ENCODE results near the gene GLT1D1. TPM values are rescaled to one million over a fixed set of nuclear protein-coding genes. Genes with fewer than 3 reads are reported as not detected.

Gene GLT1D1
- total and polyA plus RNA-seq, 2 of the 8 experiments (the other 6 are each of a cell fraction or from before 2014, with no cell fraction given) = 1.5 to 3.6 TPM

DNA sequence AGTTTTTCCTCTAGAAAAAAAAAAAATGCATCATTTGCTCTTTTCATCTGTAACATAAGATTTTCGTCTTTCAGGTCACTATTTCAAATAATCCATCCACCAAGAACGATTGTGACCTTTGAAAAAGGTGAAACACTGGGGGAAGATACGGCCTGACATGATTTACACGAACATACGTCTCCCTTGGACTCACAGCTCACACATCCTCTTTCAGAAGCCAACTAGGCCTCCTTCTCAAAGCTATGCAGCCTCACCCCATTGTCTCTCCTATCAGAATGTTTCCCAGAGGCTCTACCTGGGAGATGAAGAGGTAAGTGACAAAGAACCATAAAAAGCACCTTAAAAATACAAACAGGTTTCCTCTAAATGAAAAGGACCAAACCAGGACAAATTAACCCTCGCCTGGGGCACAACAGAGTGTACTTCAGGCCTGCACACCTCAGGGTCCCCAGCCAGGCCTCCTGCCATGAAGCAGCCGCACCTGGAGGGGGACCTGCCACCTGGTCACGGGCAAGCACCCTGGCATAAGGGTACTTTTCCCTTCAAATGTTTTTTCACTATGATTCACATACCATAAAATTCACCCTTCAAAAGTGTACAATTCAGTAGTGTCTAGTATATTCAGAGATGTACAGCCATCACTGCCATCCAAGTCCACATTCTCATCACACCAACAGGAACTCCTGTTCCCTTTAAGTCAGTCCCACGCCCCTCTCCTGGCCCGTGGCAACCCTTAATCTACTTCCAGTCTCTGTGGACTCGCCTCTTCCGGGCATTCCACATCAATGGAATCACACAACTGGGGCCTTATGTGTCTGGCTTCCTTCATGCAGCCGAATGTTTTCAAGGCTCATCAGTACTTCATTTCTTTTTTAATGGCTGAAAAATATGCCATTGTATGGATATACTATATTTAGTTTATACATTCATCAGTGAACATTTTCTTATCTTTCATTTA lies 34.9 kb upstream of the GLT1D1 start:
- ChIA-PET POLR2A (ENCODE audit: partially characterized antibody) (interaction anchor here (0.5 to 0.9 kb wide), 3 partner anchors 33 to 1097 kb away, joined by 3 to 8 read pairs (median 4); no protein-coding TSS in a partner anchor), CTCF (ENCODE audit: partially characterized antibody) (interaction anchor here (0.6 kb wide), 1 partner anchor 460 kb away, joined by 4 read pairs; no protein-coding TSS in a partner anchor)
- Histone ChIP-seq H3K14ac (ENCODE audit: insufficient read length) (no peak overlapping the region), H2AK5ac (ENCODE audit: low read depth, low read length) (no peak overlapping the region), H2BK20ac (ENCODE audit: low read length) (no peak overlapping the region), H4K91ac (replicated peaks; ENCODE audit: insufficient read length, low read length) (no peak overlapping the region), H3K4ac (replicated peaks; ENCODE audit: insufficient read length, low read depth, low read length) (no peak overlapping the region), H3K27me3 (replicated peaks in 1 of 4; ENCODE audit: control insufficient read depth in 3 of 4, extremely low read depth in 1 of 4, insufficient read depth in 3 of 4, low read length in 3 of 4) (no peaks in the 10 kb centered on the region), H3K9ac (replicated peaks in 1 of 4; ENCODE audit: extremely low read depth in 1 of 4, low read depth in 3 of 4, low read length in 3 of 4) (no peak overlapping the region), H3K4me2 (ENCODE audit: insufficient read depth in 1 of 2, low read depth in 2 of 2, low read length in 2 of 2) (no peak overlapping the region), H4K5ac (ENCODE audit: insufficient read length, low read depth, low read length) (no peak overlapping the region), H3K79me2 (ENCODE audit: control insufficient read depth in 1 of 2, insufficient read depth in 2 of 2, low read length in 2 of 2) (peaks cover 30 to 97% of the 10 kb centered on the region in 2 experiments), H2BK12ac (ENCODE audit: low read depth, low read length) (no peak overlapping the region), H3K27ac (ENCODE audit: low read depth, low read length) (no peak overlapping the region), H2BK15ac (ENCODE audit: low read length) (no peak overlapping the region), H3K36me3 (ENCODE audit: control insufficient read depth in 2 of 4, insufficient read depth in 4 of 4, low read length in 3 of 4) (peaks cover 0 to 22% (median 5%) of the 10 kb centered on the region in 4 experiments; a peak in 4 of 8 replicates), H3K79me1 (ENCODE audit: low read depth, low read length) (peaks cover 17% of the 10 kb centered on the region), H3K23me2 (ENCODE audit: low read depth, low read length) (peaks cover 4% of the 10 kb centered on the region; the same call in 1 of the 2 replicates), H2AFZ (ENCODE audit: low read length) (no peak overlapping the region), H3K4me1 (replicated peaks in 1 of 4; ENCODE audit: control insufficient read depth in 3 of 4, insufficient read depth in 4 of 4, low read length in 3 of 4) (peaks cover 7 to 27% (median 12%) of the 10 kb centered on the region in 4 experiments), H3K56ac (replicated peaks; ENCODE audit: insufficient read length, low read depth, low read length) (no peak overlapping the region), H3K9me3 (ENCODE audit: insufficient read depth in 2 of 2, low read depth in 1 of 2, low read length in 1 of 2) (no peaks in the 10 kb centered on the region), H3K23ac (ENCODE audit: insufficient read length) (no peak overlapping the region), H3K18ac (ENCODE audit: extremely low read depth, low read length) (no peak overlapping the region), H3K4me3 (ENCODE audit: extremely low read depth in 1 of 4, insufficient read depth in 2 of 4, low read depth in 3 of 4, low read length in 4 of 4) (no peak overlapping the region), H2BK5ac (ENCODE audit: low read depth, low read length) (no peak overlapping the region; the same call in 1 of the 2 replicates), H4K8ac (ENCODE audit: extremely low read depth, insufficient read depth, low read length) (no peak overlapping the region), H4K20me1 (replicated peaks in 1 of 2; ENCODE audit: control insufficient read depth in 1 of 2, insufficient read depth in 2 of 2, low read length in 2 of 2) (peaks cover 24 to 43% of the 10 kb centered on the region in 2 experiments), H2BK120ac (replicated peaks; ENCODE audit: low read depth, low read length) (no peak overlapping the region)
- WGBS, 2 experiments (ENCODE audit: extremely low coverage in 1 of 2, insufficient coverage in 1 of 2, insufficient read length in 1 of 2, insufficient replicate concordance in 2 of 2, low coverage in 1 of 2, low lambda C conversion rate in 2 of 2, missing lambda C conversion rate in 1 of 2) = 91% methylated on average over 13 of the region's 13 CpGs; no CpG with 5 or more reads in 1 of the 2 experiments
- no peak for FAIRE-seq
- no peak for DNase-seq (ENCODE audit: low read depth in 1 of 2, low spot score in 2 of 2)
- TF ChIP-seq SIN3A (conservative IDR thresholded peaks at IDR 0.05 in 1 of 2, IDR thresholded peaks at IDR 0.05 in 1 of 2; ENCODE audit: low read depth in 1 of 2, low read length in 2 of 2) (no peak), SIRT6 (IDR thresholded peaks at IDR 0.05; ENCODE audit: low read length) (no peak), NANOG (IDR thresholded peaks at IDR 0.05; ENCODE audit: insufficient read depth, low read depth, low read length, poor library complexity, severe bottlenecking) (no peak), POLR2AphosphoS5 (IDR thresholded peaks at IDR 0.05; ENCODE audit: low read depth, low read length) (no peak), POLR2A (IDR thresholded peaks at IDR 0.05; ENCODE audit: control extremely low read depth in 1 of 2, low read depth in 2 of 2, low read length in 2 of 2) (no peak), EGR1 (IDR thresholded peaks at IDR 0.05; ENCODE audit: borderline replicate concordance, low read depth, low read length) (no peak), CBX5 (IDR thresholded peaks at IDR 0.05; ENCODE audit: low read depth, low read length) (no peak), CREB1 (IDR thresholded peaks at IDR 0.05) (no peak)
- TF ChIP-seq, protein P1, sequence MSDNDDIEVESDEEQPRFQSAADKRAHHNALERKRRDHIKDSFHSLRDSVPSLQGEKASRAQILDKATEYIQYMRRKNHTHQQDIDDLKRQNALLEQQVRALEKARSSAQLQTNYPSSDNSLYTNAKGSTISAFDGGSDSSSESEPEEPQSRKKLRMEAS (IDR thresholded peaks at IDR 0.05) = no peak
- TF ChIP-seq, protein P2, sequence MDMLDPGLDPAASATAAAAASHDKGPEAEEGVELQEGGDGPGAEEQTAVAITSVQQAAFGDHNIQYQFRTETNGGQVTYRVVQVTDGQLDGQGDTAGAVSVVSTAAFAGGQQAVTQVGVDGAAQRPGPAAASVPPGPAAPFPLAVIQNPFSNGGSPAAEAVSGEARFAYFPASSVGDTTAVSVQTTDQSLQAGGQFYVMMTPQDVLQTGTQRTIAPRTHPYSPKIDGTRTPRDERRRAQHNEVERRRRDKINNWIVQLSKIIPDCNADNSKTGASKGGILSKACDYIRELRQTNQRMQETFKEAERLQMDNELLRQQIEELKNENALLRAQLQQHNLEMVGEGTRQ (IDR thresholded peaks at IDR 0.05; ENCODE audit: low read length) = no peak

Data from H1 (cell line).